OCI-LY3 (cell line): ENCODE data around the gene CLEC19A.

ENCODE experiments used
- H2AFZ ChIP-seq: fragments of 200-600, 300-600 bp; shearing (Covaris generic); 2 replicates; pipeline ENCODE4 v1.6.0; 2014; ENCODE audit warnings: antibody characterized with exemption, low read depth, low read length
- H3K27ac ChIP-seq: fragments of 200-600, 300-600 bp; sonication (generic); 2 replicates; pipeline ENCODE4 v1.5.1; 2014; ENCODE audit warnings: mild to moderate bottlenecking, low read length, moderate library complexity, mixed read lengths
- H3K27me3 ChIP-seq: fragments of 200-600, 300-600 bp; sonication (generic); 2 replicates; pipeline ENCODE4 v1.6.1; 2014; ENCODE audit warnings: low read depth, low read length, mixed read lengths
- H3K36me3 ChIP-seq: fragments of 200-600, 300-600 bp; sonication (generic); replicated peaks from 2 replicates; pipeline ENCODE3; 2014; ENCODE audit warnings: low read depth, low read length, mixed read lengths
- H3K4me1 ChIP-seq: fragments of 300-600, 200-600 bp; sonication (generic); 2 replicates; pipeline ENCODE4 v1.6.1; 2014; ENCODE audit warnings: low read length, mixed read lengths
- H3K4me2 ChIP-seq: fragments of 200-600, 300-600 bp; sonication (generic); 2 replicates; pipeline ENCODE4 v1.6.1; 2014; ENCODE audit warnings: low read length, mixed read lengths
- H3K4me3 ChIP-seq: fragments of 300-600, 200-600 bp; sonication (generic); 2 replicates; pipeline ENCODE4 v1.5.1; 2014; ENCODE audit warnings: antibody characterized with exemption, mild to moderate bottlenecking, low read length, moderate library complexity
- H3K79me2 ChIP-seq: fragments of 300-600, 200-600 bp; shearing (Covaris generic); 2 replicates; pipeline ENCODE4 v1.6.1; 2014; ENCODE audit warnings: mild to moderate bottlenecking, low read length, mixed read lengths
- H3K9ac ChIP-seq: fragments of 300-600, 200-600 bp; shearing (Covaris generic); 2 replicates; pipeline ENCODE4 v1.6.0; 2014; ENCODE audit warnings: mild to moderate bottlenecking, low read length, moderate library complexity
- H3K9me3 ChIP-seq: fragments of 200-600, 300-600 bp; shearing (Covaris generic); 2 replicates; pipeline ENCODE4 v1.6.1; 2014; ENCODE audit warnings: low read length, mixed read lengths; ENCODE audit not compliant: insufficient read depth
- H4K20me1 ChIP-seq: fragments of 200-600, 300-600 bp; sonication (generic); 2 replicates; pipeline ENCODE4 v1.6.1; 2016; ENCODE audit warnings: low read length, mixed read lengths; ENCODE audit not compliant: insufficient read depth
- EZH2phosphoT487 ChIP-seq: fragments of 200-600 bp; shearing (Covaris generic); IDR thresholded peaks from 2 replicates; pipeline ENCODE4 v1.6.1; 2018; ENCODE audit warnings: antibody characterized with exemption, mixed run types, low read depth
- TF ChIP-seq, protein P1 (sequence below): fragments of 200-600, 300-600 bp; sonication (generic); IDR thresholded peaks from 2 replicates; pipeline ENCODE4 v1.5.1; 2014; ENCODE audit warnings: antibody characterized with exemption, low read length, low read depth

The CLEC19A gene

DNA sequence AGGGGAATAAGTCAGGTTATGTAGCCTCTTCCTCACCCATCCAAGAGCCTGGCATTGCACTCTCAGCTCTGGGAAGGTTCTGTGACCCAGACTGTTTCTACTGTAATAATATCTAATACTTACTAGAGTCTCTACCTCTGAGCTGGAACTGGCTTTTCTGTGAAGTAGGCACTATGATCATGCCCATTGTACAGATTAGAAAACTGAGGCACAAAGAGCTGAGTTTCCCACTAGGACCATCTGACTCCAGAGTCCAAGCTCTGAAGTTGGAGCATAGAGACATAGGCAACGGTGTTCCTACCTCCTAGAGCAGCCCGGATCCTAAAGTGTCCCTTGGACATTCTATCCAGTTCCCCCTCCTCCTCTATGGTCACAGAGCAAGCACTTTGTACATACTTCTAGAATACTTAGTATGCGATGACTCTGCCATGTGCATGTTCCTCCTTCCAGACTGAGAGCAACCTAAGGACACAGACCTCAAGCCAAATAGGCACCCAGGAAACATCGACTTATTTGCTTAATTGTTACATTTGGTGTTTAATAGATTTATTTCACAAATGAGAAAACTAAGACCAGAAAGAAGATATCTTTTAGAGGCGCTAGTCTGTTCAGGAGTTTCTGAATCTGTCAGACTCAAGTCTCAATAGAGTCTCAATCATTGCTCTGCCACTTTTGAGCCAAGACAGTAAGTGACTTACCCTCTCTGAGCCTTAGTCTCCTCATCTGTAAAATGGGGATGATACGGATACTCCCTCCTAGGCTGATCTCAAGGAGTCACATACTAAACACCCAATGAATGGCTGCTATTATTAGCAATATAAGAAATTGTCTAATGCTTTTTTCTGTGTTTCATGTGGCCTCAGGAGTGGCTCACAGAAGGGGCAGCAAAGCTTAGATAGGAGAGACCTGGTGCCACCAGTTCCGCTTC is 3.6 kb downstream of the CLEC19A start:
- H3K27me3 ChIP-seq, result no peaks in the 10 kb centered on the region
- no peak for TF ChIP-seq EZH2phosphoT487
- TF ChIP-seq, protein P1, sequence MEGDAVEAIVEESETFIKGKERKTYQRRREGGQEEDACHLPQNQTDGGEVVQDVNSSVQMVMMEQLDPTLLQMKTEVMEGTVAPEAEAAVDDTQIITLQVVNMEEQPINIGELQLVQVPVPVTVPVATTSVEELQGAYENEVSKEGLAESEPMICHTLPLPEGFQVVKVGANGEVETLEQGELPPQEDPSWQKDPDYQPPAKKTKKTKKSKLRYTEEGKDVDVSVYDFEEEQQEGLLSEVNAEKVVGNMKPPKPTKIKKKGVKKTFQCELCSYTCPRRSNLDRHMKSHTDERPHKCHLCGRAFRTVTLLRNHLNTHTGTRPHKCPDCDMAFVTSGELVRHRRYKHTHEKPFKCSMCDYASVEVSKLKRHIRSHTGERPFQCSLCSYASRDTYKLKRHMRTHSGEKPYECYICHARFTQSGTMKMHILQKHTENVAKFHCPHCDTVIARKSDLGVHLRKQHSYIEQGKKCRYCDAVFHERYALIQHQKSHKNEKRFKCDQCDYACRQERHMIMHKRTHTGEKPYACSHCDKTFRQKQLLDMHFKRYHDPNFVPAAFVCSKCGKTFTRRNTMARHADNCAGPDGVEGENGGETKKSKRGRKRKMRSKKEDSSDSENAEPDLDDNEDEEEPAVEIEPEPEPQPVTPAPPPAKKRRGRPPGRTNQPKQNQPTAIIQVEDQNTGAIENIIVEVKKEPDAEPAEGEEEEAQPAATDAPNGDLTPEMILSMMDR, result no peak
- H3K4me3 ChIP-seq, result no peak overlapping the region
- H3K4me1 ChIP-seq, result peaks cover 30% of the 10 kb centered on the region
- no peaks in the 10 kb centered on the region for H3K9me3 ChIP-seq
- no peak overlapping the region for H3K4me2 ChIP-seq
- H3K9ac ChIP-seq, result no peak overlapping the region
- H4K20me1 ChIP-seq, result no peaks in the 10 kb centered on the region
- no peak overlapping the region for H3K27ac ChIP-seq
- no peaks in the 10 kb centered on the region for H3K36me3 ChIP-seq
- no peaks in the 10 kb centered on the region for H3K79me2 ChIP-seq
- no peak overlapping the region for H2AFZ ChIP-seq

DNA sequence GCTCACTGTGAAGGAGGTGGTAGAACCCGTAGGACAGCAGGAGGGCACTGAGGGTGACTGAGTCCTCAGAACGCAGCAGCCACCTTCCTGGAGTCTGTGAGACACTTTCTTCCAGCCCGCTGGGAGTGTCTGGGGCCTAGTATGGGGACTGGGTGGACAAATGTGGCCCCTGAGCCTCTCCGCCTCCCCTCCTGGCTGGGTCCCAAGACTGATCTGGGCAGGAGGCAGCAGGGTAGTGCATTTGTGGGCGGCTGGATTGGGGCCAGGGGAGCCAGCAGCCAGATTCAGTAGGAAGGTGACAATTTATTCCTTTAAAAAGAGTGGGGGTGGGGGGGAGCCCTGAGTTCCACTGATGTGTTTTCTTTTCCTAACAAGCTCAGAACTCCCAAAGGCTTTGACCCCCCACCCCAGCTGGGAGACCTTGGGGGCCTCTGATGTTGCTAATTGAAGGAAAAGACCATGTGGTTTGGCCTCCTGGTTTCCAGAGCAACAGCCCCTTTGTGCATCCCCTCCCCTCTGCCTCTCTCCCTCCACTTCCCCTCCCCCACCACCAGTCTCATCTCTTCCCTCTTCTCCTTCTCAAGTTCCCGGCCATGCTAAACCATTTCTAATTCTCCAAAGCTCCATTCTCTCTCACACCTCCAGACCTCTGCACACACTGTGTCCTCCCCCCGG is 4.4 kb downstream of the CLEC19A start:
- Histone ChIP-seq H3K4me2 (no peak overlapping the region), H3K79me2 (no peaks in the 10 kb centered on the region), H4K20me1 (no peaks in the 10 kb centered on the region), H3K36me3 (no peaks in the 10 kb centered on the region), H3K4me3 (no peak overlapping the region), H3K9me3 (no peaks in the 10 kb centered on the region), H3K27ac (no peak overlapping the region), H2AFZ (no peak overlapping the region), H3K27me3 (no peaks in the 10 kb centered on the region), H3K9ac (no peak overlapping the region), H3K4me1 (peaks cover 34% of the 10 kb centered on the region)
- TF ChIP-seq, protein P1, result no peak
- no peak for TF ChIP-seq EZH2phosphoT487

DNA sequence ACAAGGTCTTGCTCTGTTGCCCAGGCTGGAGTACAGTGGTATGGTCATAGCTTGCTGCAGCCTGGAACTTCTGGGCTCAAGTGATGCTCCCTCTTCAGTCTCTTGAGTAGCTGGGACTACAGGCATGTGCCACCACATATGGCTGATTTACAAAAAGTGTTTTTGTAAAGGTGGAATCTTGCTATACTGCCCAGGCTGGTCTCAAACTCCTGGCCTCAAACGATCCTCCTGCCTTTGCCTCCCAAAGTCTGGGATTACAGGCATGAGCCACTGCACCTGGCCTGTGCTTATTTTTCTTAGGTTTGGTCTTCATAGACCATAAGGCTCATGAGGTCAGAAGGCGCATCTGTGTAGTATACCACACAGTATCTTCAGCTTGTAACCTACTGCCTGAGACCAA is 5.3 kb downstream of the CLEC19A start:
- H3K27ac ChIP-seq, result no peak overlapping the region

DNA sequence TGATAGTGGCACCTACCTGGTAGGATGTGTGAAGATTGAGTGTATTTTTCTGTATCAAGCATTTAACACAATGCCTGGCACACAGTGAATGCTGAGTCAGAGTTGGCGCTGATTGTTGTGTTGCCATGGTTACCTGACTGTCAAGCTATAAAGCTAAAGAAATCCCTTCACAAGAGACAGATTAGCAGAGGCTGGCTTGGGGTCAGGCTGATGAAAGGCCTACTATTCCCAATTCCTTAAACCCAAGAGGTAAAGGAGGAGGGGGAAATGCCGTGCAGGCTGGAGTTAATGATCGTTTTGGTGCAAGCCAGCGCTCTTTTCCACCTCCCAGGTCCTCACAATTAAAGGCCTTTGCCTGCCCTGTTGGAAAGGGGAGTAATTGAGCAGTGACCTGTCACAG is 5.9 kb downstream of the CLEC19A start:
- Histone ChIP-seq H3K4me1 (peaks cover 49% of the 10 kb centered on the region), H3K27ac (no peak overlapping the region), H3K27me3 (no peaks in the 10 kb centered on the region), H3K4me2 (no peak overlapping the region), H3K79me2 (no peaks in the 10 kb centered on the region), H3K4me3 (no peak overlapping the region), H3K9me3 (no peaks in the 10 kb centered on the region), H2AFZ (no peak overlapping the region), H3K36me3 (no peaks in the 10 kb centered on the region), H4K20me1 (no peaks in the 10 kb centered on the region), H3K9ac (no peak overlapping the region)
- no peak for TF ChIP-seq EZH2phosphoT487
- TF ChIP-seq, protein P1, result no peak

More for the DNA sequence above, 5.3 kb downstream of the CLEC19A start:
- no peak overlapping the region for H2AFZ ChIP-seq
- H3K9ac ChIP-seq, result no peak overlapping the region
- no peak overlapping the region for H3K4me3 ChIP-seq
- peaks cover 43% of the 10 kb centered on the region for H3K4me1 ChIP-seq
- H3K9me3 ChIP-seq, result no peaks in the 10 kb centered on the region
- TF ChIP-seq, protein P1, result no peak
- no peak for TF ChIP-seq EZH2phosphoT487
- no peaks in the 10 kb centered on the region for H3K36me3 ChIP-seq
- H3K79me2 ChIP-seq, result no peaks in the 10 kb centered on the region
- no peaks in the 10 kb centered on the region for H4K20me1 ChIP-seq
- no peaks in the 10 kb centered on the region for H3K27me3 ChIP-seq
- H3K4me2 ChIP-seq, result no peak overlapping the region
